ENCODE measurements around the gene ARID3A.

ARID3A gene

GRCh38 chr19:907183-907853 lies 18.5 kb upstream of the ARID3A start:
- Histone ChIP-seq H3K4me2 (ENCODE audit: low read depth, low read length, poor library complexity, severe bottlenecking) (no peak overlapping the region), H3K9me2 (replicated peaks; ENCODE audit: low read depth, low read length) (no peaks in the 10 kb centered on the region), H3K4me1 (ENCODE audit: insufficient read depth, low read length, poor library complexity, severe bottlenecking) (peaks cover 16% of the 10 kb centered on the region), H4K20me1 (ENCODE audit: insufficient read depth, low read length, poor library complexity, severe bottlenecking) (peaks cover 3% of the 10 kb centered on the region), H3K27me3 (ENCODE audit: insufficient read depth, low read length, poor library complexity, severe bottlenecking) (no peaks in the 10 kb centered on the region), H3F3A (ENCODE audit: low read depth) (no peaks in the 10 kb centered on the region), H3K79me2 (ENCODE audit: insufficient read depth, low read length) (peaks cover 22% of the 10 kb centered on the region; the same call in 1 of the 2 replicates), H3K36me3 (ENCODE audit: insufficient read depth, low read length) (no peaks in the 10 kb centered on the region), H3K9ac (ENCODE audit: low read depth, low read length, poor library complexity, severe bottlenecking) (no peak overlapping the region), H3K9me3 (ENCODE audit: insufficient read depth, low read depth, low read length) (no peaks in the 10 kb centered on the region), H2AFZ (ENCODE audit: low read length) (no peak overlapping the region), H3K4me3 (ENCODE audit: low read length, poor library complexity, severe bottlenecking) (no peak overlapping the region)
- TF ChIP-seq CTCF (conservative IDR thresholded peaks at IDR 0.05; ENCODE audit: low read length): no peak
- no peak for TF ChIP-seq EZH2phosphoT487 (IDR thresholded peaks at IDR 0.05; ENCODE audit: borderline replicate concordance)

GRCh38 chr19:911197-912033 lies 14.4 kb upstream of the ARID3A start:
- Histone ChIP-seq H3K9ac (ENCODE audit: low read depth, low read length, poor library complexity, severe bottlenecking) (no peak overlapping the region), H3K79me2 (ENCODE audit: insufficient read depth, low read length) (peaks cover 33% of the 10 kb centered on the region; the same call in 1 of the 2 replicates), H3K36me3 (ENCODE audit: insufficient read depth, low read length) (no peaks in the 10 kb centered on the region), H3K9me3 (ENCODE audit: insufficient read depth, low read depth, low read length) (no peaks in the 10 kb centered on the region), H3F3A (ENCODE audit: low read depth) (peaks cover 2% of the 10 kb centered on the region; the same call in 1 of the 2 replicates), H3K4me2 (ENCODE audit: low read depth, low read length, poor library complexity, severe bottlenecking) (no peak overlapping the region), H4K20me1 (ENCODE audit: insufficient read depth, low read length, poor library complexity, severe bottlenecking) (peaks cover 3% of the 10 kb centered on the region), H3K27me3 (ENCODE audit: insufficient read depth, low read length, poor library complexity, severe bottlenecking) (no peaks in the 10 kb centered on the region), H3K4me1 (ENCODE audit: insufficient read depth, low read length, poor library complexity, severe bottlenecking) (peaks cover 21% of the 10 kb centered on the region), H3K9me2 (replicated peaks; ENCODE audit: low read depth, low read length) (no peaks in the 10 kb centered on the region), H2AFZ (ENCODE audit: low read length) (no peak overlapping the region), H3K4me3 (ENCODE audit: low read length, poor library complexity, severe bottlenecking) (no peak overlapping the region)
- TF ChIP-seq EZH2phosphoT487 (IDR thresholded peaks at IDR 0.05; ENCODE audit: borderline replicate concordance) (no peak), CTCF (conservative IDR thresholded peaks at IDR 0.05; ENCODE audit: low read length) (no peak)

GRCh38 chr19:912181-913079 lies 13.4 kb upstream of the ARID3A start:
- Histone ChIP-seq H2AFZ (ENCODE audit: low read length) (peak overlapping the region; percentile 81; the same call in 1 of the 2 replicates), H3K9ac (ENCODE audit: low read depth, low read length, poor library complexity, severe bottlenecking) (peak overlapping the region; percentile 79), H3K79me2 (ENCODE audit: insufficient read depth, low read length) (peaks cover 29% of the 10 kb centered on the region; the same call in 1 of the 2 replicates)

More at GRCh38 chr19:912181-913079, 13.4 kb upstream of the ARID3A start:
- TF ChIP-seq CTCF (conservative IDR thresholded peaks at IDR 0.05; ENCODE audit: low read length) (no peak), EZH2phosphoT487 (IDR thresholded peaks at IDR 0.05; ENCODE audit: borderline replicate concordance) (no peak)
- Histone ChIP-seq H3K4me3 (ENCODE audit: low read length, poor library complexity, severe bottlenecking) (peak overlapping the region; percentile 96), H3K4me2 (ENCODE audit: low read depth, low read length, poor library complexity, severe bottlenecking) (peak overlapping the region; percentile 57), H3F3A (ENCODE audit: low read depth) (peaks cover 2% of the 10 kb centered on the region; the same call in 1 of the 2 replicates), H3K9me3 (ENCODE audit: insufficient read depth, low read depth, low read length) (no peaks in the 10 kb centered on the region), H3K36me3 (ENCODE audit: insufficient read depth, low read length) (no peaks in the 10 kb centered on the region), H3K4me1 (ENCODE audit: insufficient read depth, low read length, poor library complexity, severe bottlenecking) (peaks cover 15% of the 10 kb centered on the region), H4K20me1 (ENCODE audit: insufficient read depth, low read length, poor library complexity, severe bottlenecking) (peaks cover 3% of the 10 kb centered on the region), H3K9me2 (replicated peaks; ENCODE audit: low read depth, low read length) (no peaks in the 10 kb centered on the region), H3K27me3 (ENCODE audit: insufficient read depth, low read length, poor library complexity, severe bottlenecking) (no peaks in the 10 kb centered on the region)

All from Loucy (cell line).